ENCODE data around the gene DOK1.

- TF ChIP-seq POLR2A (IDR thresholded peaks at IDR 0.05) = no peak
- TF ChIP-seq, protein P1, sequence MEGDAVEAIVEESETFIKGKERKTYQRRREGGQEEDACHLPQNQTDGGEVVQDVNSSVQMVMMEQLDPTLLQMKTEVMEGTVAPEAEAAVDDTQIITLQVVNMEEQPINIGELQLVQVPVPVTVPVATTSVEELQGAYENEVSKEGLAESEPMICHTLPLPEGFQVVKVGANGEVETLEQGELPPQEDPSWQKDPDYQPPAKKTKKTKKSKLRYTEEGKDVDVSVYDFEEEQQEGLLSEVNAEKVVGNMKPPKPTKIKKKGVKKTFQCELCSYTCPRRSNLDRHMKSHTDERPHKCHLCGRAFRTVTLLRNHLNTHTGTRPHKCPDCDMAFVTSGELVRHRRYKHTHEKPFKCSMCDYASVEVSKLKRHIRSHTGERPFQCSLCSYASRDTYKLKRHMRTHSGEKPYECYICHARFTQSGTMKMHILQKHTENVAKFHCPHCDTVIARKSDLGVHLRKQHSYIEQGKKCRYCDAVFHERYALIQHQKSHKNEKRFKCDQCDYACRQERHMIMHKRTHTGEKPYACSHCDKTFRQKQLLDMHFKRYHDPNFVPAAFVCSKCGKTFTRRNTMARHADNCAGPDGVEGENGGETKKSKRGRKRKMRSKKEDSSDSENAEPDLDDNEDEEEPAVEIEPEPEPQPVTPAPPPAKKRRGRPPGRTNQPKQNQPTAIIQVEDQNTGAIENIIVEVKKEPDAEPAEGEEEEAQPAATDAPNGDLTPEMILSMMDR (IDR thresholded peaks at IDR 0.05) = no peak
Measured at GRCh38 chr2:74558284-74559230, 4.0 kb downstream of the DOK1 start.
